HepG2 (cell line): ENCODE measurements around the gene NGB. TPM values are rescaled to one million over a fixed set of nuclear protein-coding genes. Genes with fewer than 3 reads are reported as not detected.

Experiments used
- ATAC-seq: fragments of 200-7000 bp; cut with Tn5 transposase; 3 replicates; pipeline ENCODE4 v1.9.1; 2020; ENCODE audit warnings: mild to moderate bottlenecking, moderate library complexity
- BruUV-seq: library from RNA; stranded (reverse); fragments of 400-500 nt; replicated peaks from 2 replicates; lab custom pipeline; 2021; lab: Mats Ljungman, UMichigan
- CTCF ChIA-PET: fragments of 300-600 bp; formaldehyde crosslinking; extraction: SDS; loops from one replicate; lab custom pipeline; 2021; ENCODE audit warnings: low total read pairs, inconsistent platforms, low intra/inter-chr PET ratio; lab: Yijun Ruan, JAX
- POLR2A ChIA-PET: fragments of 350-600 bp; sonication (Branson Sonifier 250); formaldehyde crosslinking; loops from one replicate; lab custom pipeline; 2020; ENCODE audit warnings: antibody characterized with exemption, inconsistent platforms; lab: Yijun Ruan, JAX
- DNase-seq: peaks from one replicate; pipeline ENCODE4 v3.0.0-alpha.2; 2015; ENCODE audit warnings: low spot score
- FAIRE-seq: peaks from 3 replicates; lab custom pipeline; 2011; peaks lifted over from hg19 to GRCh38; lab: Jason Lieb, UNC
- H2AFZ ChIP-seq: one replicate; pipeline ENCODE4 v1.6.1; 2011; ENCODE audit warnings: low read length, inconsistent platforms
- H3K27ac ChIP-seq: fragments of 300-600 bp; 3 replicates; pipeline ENCODE4 v1.8.0; 2011; ENCODE audit warnings: mixed run types, mild to moderate bottlenecking, mixed read lengths, low read length, inconsistent platforms; ENCODE audit not compliant: insufficient read depth; ENCODE audit errors: extremely low read length
- H3K27me3 ChIP-seq, 2 experiments: fragments of 200-600 bp in 1 of 2; 2 replicates in 1 of 2; 3 replicates in 1 of 2; pipeline versions ENCODE4 v1.6.0 to v1.8.0; 2011; ENCODE audit warnings: low read length in 2 of 2, mild to moderate bottlenecking in 2 of 2, moderate library complexity in 2 of 2, inconsistent platforms in 1 of 2; ENCODE audit not compliant: insufficient read depth in 2 of 2, control insufficient read depth in 1 of 2
- H3K36me3 ChIP-seq, 2 experiments: fragments of 200-600 bp in 1 of 2; replicated peaks in 1 of 2; 2 replicates in 1 of 2; 3 replicates in 1 of 2; pipeline versions ENCODE4 v1.5.1 to v1.8.0; 2011; ENCODE audit warnings: low read length in 2 of 2, inconsistent platforms in 1 of 2; ENCODE audit not compliant: insufficient read depth in 2 of 2, control insufficient read depth in 1 of 2
- H3K4me1 ChIP-seq: 2 replicates; pipeline ENCODE4 v1.5.1; 2012; ENCODE audit warnings: low read length, inconsistent platforms; ENCODE audit not compliant: insufficient read depth
- H3K4me2 ChIP-seq: 2 replicates; pipeline ENCODE4 v1.6.0; 2011; ENCODE audit warnings: low read depth, low read length, inconsistent platforms
- H3K4me3 ChIP-seq, 3 experiments: fragments of 200-600 bp in 1 of 3; sonication (generic), shearing (Covaris generic) in 1 of 3; replicated peaks in 1 of 3; 2 replicates each; pipeline ENCODE4 v1.5.1; 2011 to 2016; ENCODE audit warnings: low read length in 3 of 3, inconsistent platforms in 2 of 3, low read depth in 2 of 3, mild to moderate bottlenecking in 2 of 3, control low read depth in 1 of 3, mixed read lengths in 1 of 3; ENCODE audit not compliant: insufficient read depth in 1 of 3
- H3K79me2 ChIP-seq: one replicate; pipeline ENCODE4 v1.6.1; 2011; ENCODE audit warnings: low read length, inconsistent platforms; ENCODE audit not compliant: insufficient read depth
- H3K9ac ChIP-seq: 2 replicates; pipeline ENCODE4 v1.6.0; 2011; ENCODE audit warnings: mild to moderate bottlenecking, low read depth, low read length, inconsistent platforms; ENCODE audit not compliant: insufficient read depth
- H3K9me3 ChIP-seq: 2 replicates; pipeline ENCODE4 v1.5.1; 2012; ENCODE audit warnings: mild to moderate bottlenecking, low read length
- H4K20me1 ChIP-seq: 2 replicates; pipeline ENCODE4 v1.6.0; 2011; ENCODE audit warnings: inconsistent platforms, mild to moderate bottlenecking, low read length, moderate library complexity; ENCODE audit not compliant: insufficient read depth
- ATAD3A ChIP-seq: sonication (generic); formaldehyde crosslinking; IDR thresholded peaks from 2 replicates; pipeline ENCODE4 v1.4.0; 2020; ENCODE audit warnings: missing genetic modification reagents
- CBX5 ChIP-seq: sonication (generic); formaldehyde crosslinking; IDR thresholded peaks from 2 replicates; pipeline ENCODE4 v1.4.0; 2020; ENCODE audit warnings: missing genetic modification reagents, borderline replicate concordance
- HMGA1 ChIP-seq: sonication (generic); formaldehyde crosslinking; conservative IDR thresholded peaks from 2 replicates; pipeline ENCODE4 v1.4.0; 2020; ENCODE audit warnings: missing genetic modification reagents
- ISL2 ChIP-seq: sonication (generic); formaldehyde crosslinking; IDR thresholded peaks from 2 replicates; pipeline ENCODE4 v1.5.0; 2020; ENCODE audit warnings: missing genetic modification reagents
- KLF13 ChIP-seq: sonication (generic); formaldehyde crosslinking; IDR thresholded peaks from 2 replicates; pipeline ENCODE4 v1.4.0; 2020; ENCODE audit warnings: mild to moderate bottlenecking, missing genetic modification reagents
- MIER3 ChIP-seq: IDR thresholded peaks from 2 replicates; pipeline ENCODE4 v1.6.1; 2016; ENCODE audit warnings: missing compliant biosample characterization, borderline replicate concordance
- POLR2A ChIP-seq, 2 experiments: IDR thresholded peaks; 2 replicates each; pipeline ENCODE4 v1.6.1; 2011; ENCODE audit warnings: low read depth in 2 of 2, low read length in 2 of 2, mild to moderate bottlenecking in 1 of 2, moderate library complexity in 1 of 2; ENCODE audit not compliant: insufficient read depth in 1 of 2
- RBM22 ChIP-seq: fragments of 200-400 bp; formaldehyde crosslinking; optimal IDR thresholded peaks from 2 replicates; pipeline ENCODE3; 2017; ENCODE audit warnings: mild to moderate bottlenecking, low read length, moderate library complexity
- SPEN ChIP-seq: sonication (generic); formaldehyde crosslinking; IDR thresholded peaks from 2 replicates; pipeline ENCODE4 v1.5.1; 2020; ENCODE audit warnings: low read depth, mild to moderate bottlenecking, missing genetic modification reagents
- ZBTB7A ChIP-seq: sonication (generic); formaldehyde crosslinking; IDR thresholded peaks from 2 replicates; pipeline ENCODE4 v1.8.0; 2022; ENCODE audit warnings: mild to moderate bottlenecking, missing genetic modification reagents
- ZNF816 ChIP-seq: sonication (generic); formaldehyde crosslinking; IDR thresholded peaks from 2 replicates; pipeline ENCODE4 v1.8.0; 2022; ENCODE audit warnings: missing genetic modification reagents, mild to moderate bottlenecking, borderline replicate concordance
- WGBS: methylation state at CpG from one replicate; pipeline ENCODE4 v1.1.6; 2017; ENCODE audit warnings: low lambda C conversion rate; 5-methylcytosine and 5-hydroxymethylcytosine counted together
- in situ Hi-C: cut with HindIII; loops from 2 replicates; pipeline ENCODE4 v1.10.0; 2017; ENCODE audit warnings: low pct_unique_long_range_greater_than_20kb; ENCODE audit not compliant: extremely low pct_ligation_motif_present
- intact Hi-C: fragments of 100-400 bp; cut with micrococcal nuclease; formaldehyde crosslinking; loops from one replicate; pipeline ENCODE4 v1.10.0; 2022; ENCODE audit not compliant: unreplicated experiment
- polyA plus RNA-seq, 8 experiments: library from polyadenylated mRNA; depleted of rRNA in 3 of 8; stranded (reverse) in 7 of 8; unstranded in 1 of 8; fragments of >200 nt; fragmentation: Illumina TruSeq in 4 of 8; extraction: Trizol in 4 of 8; gene quantifications; 2 replicates each; pipeline versions ENCODE4 v1.2.1 to v1.2.3, GENCODE V29; 2011 to 2016; ENCODE audit warnings: low read depth in 4 of 8, missing spikeins in 1 of 8, mixed read lengths in 1 of 8; ENCODE audit not compliant: insufficient read depth in 1 of 8
- total RNA-seq, 5 experiments: library from RNA; depleted of rRNA; stranded (reverse); fragments of >200 nt; fragmentation: Illumina TruSeq; extraction: Trizol; gene quantifications; 2 replicates each; pipeline ENCODE4 v1.2.3, GENCODE V29; 2016; ENCODE audit warnings: low read depth in 1 of 5
- TF ChIP-seq, protein P1 (sequence below): sonication (generic); formaldehyde crosslinking; IDR thresholded peaks from 2 replicates; pipeline ENCODE4 v1.4.0; 2020; ENCODE audit warnings: missing genetic modification reagents
- TF ChIP-seq, protein P2 (sequence below): sonication (generic); formaldehyde crosslinking; IDR thresholded peaks from 2 replicates; pipeline ENCODE4 v1.8.1; 2022; ENCODE audit warnings: mild to moderate bottlenecking, missing genetic modification reagents
- TF ChIP-seq, protein P3 (sequence below): sonication (generic); formaldehyde crosslinking; IDR thresholded peaks from 2 replicates; pipeline ENCODE4 v1.5.0; 2020; ENCODE audit warnings: missing genetic modification reagents

NGB gene
- total and polyA plus RNA-seq, 2 of the 13 experiments (the other 11 are each of a cell fraction or from before 2014, with no cell fraction given), result 0.04 TPM; not detected in 1

DNA sequence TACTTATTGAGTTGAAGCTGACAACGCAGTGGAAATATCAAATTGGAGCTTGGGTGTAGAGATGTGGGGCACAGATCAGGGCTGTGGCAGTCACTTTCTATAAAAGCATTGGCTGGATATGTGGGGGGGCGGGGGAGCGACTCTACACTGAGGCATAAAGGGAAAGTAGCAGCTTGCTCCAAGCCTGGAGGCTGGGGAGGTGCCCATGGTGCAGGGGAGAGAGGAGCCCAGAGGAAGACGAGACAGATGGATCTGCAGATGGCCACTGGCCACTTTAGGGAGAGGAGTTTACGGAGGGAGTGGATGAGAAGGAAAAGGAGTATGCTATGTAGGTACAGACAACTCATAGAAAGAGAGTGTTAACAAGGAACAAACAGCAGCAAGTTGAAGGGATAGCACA, 13.5 kb upstream of the NGB start:
- DNase-seq (no peak), FAIRE-seq (no peak), ATAC-seq (no peak)
- BruUV-seq, result no TSS peak
- intact Hi-C loops (no loop called here), in situ Hi-C loops (no loop called here)
- Histone ChIP-seq H2AFZ (no peak overlapping the region), H4K20me1 (no peaks in the 10 kb centered on the region), H3K4me3 (no peak overlapping the region), H3K79me2 (no peaks in the 10 kb centered on the region), H3K27me3 (no peaks in the 10 kb centered on the region), H3K9me3 (no peaks in the 10 kb centered on the region), H3K9ac (no peak overlapping the region), H3K27ac (no peak overlapping the region), H3K4me2 (no peak overlapping the region), H3K36me3 (peaks cover 17 to 55% of the 10 kb centered on the region in 2 experiments; a peak in 4 of 5 replicates), H3K4me1 (no peaks in the 10 kb centered on the region)
- ChIA-PET POLR2A (no interaction called here), CTCF (no interaction called here)
- 96% methylated on average over 5 of the region's 5 CpGs for WGBS
- TF ChIP-seq ATAD3A (CRISPR knock-in tag) (no peak), HMGA1 (CRISPR knock-in tag) (no peak), RBM22 (no peak), SPEN (CRISPR knock-in tag) (no peak), KLF13 (CRISPR knock-in tag) (no peak), CBX5 (no peak)
- TF ChIP-seq, protein P1, sequence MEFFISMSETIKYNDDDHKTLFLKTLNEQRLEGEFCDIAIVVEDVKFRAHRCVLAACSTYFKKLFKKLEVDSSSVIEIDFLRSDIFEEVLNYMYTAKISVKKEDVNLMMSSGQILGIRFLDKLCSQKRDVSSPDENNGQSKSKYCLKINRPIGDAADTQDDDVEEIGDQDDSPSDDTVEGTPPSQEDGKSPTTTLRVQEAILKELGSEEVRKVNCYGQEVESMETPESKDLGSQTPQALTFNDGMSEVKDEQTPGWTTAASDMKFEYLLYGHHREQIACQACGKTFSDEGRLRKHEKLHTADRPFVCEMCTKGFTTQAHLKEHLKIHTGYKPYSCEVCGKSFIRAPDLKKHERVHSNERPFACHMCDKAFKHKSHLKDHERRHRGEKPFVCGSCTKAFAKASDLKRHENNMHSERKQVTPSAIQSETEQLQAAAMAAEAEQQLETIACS (CRISPR knock-in tag), result no peak

DNA sequence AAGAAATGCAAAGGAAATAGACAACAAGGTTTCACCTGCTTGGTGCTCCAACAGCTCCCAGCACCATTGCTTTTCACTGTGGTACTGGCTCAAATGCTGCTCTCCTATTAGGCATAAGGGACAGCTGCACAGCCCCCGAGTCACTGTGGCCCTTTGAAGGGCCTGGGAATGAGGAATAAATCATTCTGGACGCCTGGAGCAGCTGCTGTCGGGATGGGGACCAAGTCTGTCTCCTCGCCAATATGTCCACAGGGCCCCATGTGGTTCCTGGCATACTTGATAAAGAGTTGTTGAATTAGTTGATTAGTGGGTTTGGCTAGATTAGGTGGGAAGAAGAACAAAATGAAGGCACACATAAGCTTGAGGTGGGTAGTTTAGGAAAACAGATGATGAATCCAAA, 13.1 kb upstream of the NGB start:
- ChIA-PET POLR2A (no interaction called here), CTCF (no interaction called here)
- no TSS peak for BruUV-seq
- Histone ChIP-seq H3K9ac (no peak overlapping the region), H4K20me1 (no peaks in the 10 kb centered on the region), H3K4me1 (no peaks in the 10 kb centered on the region), H3K4me3 (no peak overlapping the region), H3K27ac (no peak overlapping the region), H3K4me2 (no peak overlapping the region), H3K79me2 (no peaks in the 10 kb centered on the region), H3K9me3 (no peaks in the 10 kb centered on the region), H3K36me3 (peaks cover 17 to 59% of the 10 kb centered on the region in 2 experiments; a peak in 4 of 5 replicates), H3K27me3 (no peaks in the 10 kb centered on the region), H2AFZ (no peak overlapping the region)
- in situ Hi-C loops (no loop called here), intact Hi-C loops (no loop called here)
- WGBS, result 86% methylated on average over 4 of the region's 4 CpGs
- no peak for ATAC-seq
- no peak for DNase-seq
- FAIRE-seq, result no peak
- no peak for TF ChIP-seq POLR2A (IDR thresholded peaks at IDR 0.05; ENCODE audit: insufficient read depth in 1 of 2, low read depth in 2 of 2, low read length in 2 of 2)
- no peak for TF ChIP-seq ISL2 (CRISPR knock-in tag)
- no peak for TF ChIP-seq ZNF816 (CRISPR knock-in tag)
- TF ChIP-seq, protein P2, sequence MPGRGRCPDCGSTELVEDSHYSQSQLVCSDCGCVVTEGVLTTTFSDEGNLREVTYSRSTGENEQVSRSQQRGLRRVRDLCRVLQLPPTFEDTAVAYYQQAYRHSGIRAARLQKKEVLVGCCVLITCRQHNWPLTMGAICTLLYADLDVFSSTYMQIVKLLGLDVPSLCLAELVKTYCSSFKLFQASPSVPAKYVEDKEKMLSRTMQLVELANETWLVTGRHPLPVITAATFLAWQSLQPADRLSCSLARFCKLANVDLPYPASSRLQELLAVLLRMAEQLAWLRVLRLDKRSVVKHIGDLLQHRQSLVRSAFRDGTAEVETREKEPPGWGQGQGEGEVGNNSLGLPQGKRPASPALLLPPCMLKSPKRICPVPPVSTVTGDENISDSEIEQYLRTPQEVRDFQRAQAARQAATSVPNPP (CRISPR knock-in tag), result no peak
- TF ChIP-seq ZBTB7A (CRISPR knock-in tag), result no peak
- TF ChIP-seq, protein P3, sequence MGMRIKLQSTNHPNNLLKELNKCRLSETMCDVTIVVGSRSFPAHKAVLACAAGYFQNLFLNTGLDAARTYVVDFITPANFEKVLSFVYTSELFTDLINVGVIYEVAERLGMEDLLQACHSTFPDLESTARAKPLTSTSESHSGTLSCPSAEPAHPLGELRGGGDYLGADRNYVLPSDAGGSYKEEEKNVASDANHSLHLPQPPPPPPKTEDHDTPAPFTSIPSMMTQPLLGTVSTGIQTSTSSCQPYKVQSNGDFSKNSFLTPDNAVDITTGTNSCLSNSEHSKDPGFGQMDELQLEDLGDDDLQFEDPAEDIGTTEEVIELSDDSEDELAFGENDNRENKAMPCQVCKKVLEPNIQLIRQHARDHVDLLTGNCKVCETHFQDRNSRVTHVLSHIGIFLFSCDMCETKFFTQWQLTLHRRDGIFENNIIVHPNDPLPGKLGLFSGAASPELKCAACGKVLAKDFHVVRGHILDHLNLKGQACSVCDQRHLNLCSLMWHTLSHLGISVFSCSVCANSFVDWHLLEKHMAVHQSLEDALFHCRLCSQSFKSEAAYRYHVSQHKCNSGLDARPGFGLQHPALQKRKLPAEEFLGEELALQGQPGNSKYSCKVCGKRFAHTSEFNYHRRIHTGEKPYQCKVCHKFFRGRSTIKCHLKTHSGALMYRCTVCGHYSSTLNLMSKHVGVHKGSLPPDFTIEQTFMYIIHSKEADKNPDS (CRISPR knock-in tag), result no peak
- TF ChIP-seq MIER3 (CRISPR knock-in tag), result no peak
